ENCODE data around the gene CDK2. TPM values are rescaled to one million over a fixed set of nuclear protein-coding genes. Genes with fewer than 3 reads are reported as not detected.

Gene CDK2
- polyA plus RNA-seq, 1 of the 3 experiments (the other 2 are of a cell fraction), result 43.3 TPM

DNA sequence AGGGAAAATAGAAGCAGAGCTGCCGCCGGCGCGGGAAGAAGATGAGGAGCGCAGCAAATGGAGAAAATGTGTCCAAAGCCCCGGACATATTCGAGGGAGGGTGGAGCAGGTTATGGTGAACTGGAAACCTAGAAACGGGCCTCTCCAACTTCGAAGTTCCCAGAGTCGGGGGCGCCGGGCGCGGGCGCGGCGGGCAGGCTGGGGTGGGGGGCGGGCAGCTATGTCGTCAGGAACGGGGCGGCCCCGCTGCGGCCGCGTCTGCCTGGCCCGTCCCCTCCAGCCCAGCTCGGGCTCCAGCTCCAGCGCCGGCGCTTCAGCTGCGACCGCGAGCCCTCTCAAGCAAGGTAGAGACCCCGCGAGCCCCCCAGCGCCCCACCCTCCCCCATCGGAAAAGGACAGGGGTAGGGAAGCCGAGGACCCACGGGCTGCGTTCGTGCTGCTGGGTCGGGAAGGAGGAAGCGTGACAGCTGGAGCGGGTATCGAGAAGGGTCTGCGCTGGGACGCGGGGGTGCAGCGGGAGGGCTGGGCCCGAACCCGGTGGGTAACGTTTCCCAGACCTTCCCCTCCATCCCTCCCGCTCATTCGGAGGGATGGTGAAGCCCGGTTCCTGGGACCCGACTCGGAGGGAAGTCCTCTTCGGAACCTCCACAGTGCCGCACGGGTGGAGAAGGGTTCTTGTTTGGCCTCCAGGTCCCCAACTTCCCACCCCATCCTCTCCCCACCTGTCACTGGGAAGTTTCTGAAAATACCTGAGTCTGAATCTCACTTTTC lies 34.7 kb upstream of the CDK2 start:
- Histone ChIP-seq H3F3A (replicated peaks; ENCODE audit: insufficient read depth) (peaks cover 21% of the 10 kb centered on the region), H3K9me2 (no peaks in the 10 kb centered on the region), H3K79me2 (ENCODE audit: insufficient read depth) (peaks cover 48% of the 10 kb centered on the region), H3K9me3 (no peaks in the 10 kb centered on the region), H3K27me3 (ENCODE audit: insufficient read depth) (no peaks in the 10 kb centered on the region), H3K4me2 (peak overlapping the region; percentile 90), H3K27ac (ENCODE audit: low read depth in 2 of 2, low read length in 1 of 2) (peak overlapping the region; percentile 79 to 80), H3K9ac (peak overlapping the region; percentile 69), H2AFZ (ENCODE audit: low read depth) (peak overlapping the region; percentile 73), H3K4me3 (ENCODE audit: low read depth in 2 of 2, low read length in 1 of 2) (peak overlapping the region; percentile 64 to 72), H3K4me1 (ENCODE audit: control insufficient read depth in 1 of 2, insufficient read depth in 2 of 2, low read depth in 1 of 2, low read length in 1 of 2) (peaks cover 19 to 32% of the 10 kb centered on the region in 2 experiments; a peak in 3 of 4 replicates), H3K36me3 (replicated peaks in 1 of 2; ENCODE audit: control insufficient read depth in 1 of 2, insufficient read depth in 2 of 2, low read length in 1 of 2) (peaks cover 0 to 3% of the 10 kb centered on the region in 2 experiments), H4K20me1 (ENCODE audit: insufficient read depth) (no peaks in the 10 kb centered on the region)
- peak; percentile 88 for DNase-seq
- ChIA-PET POLR2A (interaction anchor here (0.8 to 2.2 kb wide), 6 partner anchors 42 to 194 kb away, joined by 3 to 8 read pairs (median 4); partner anchors contain the start of genes DNAJC14, ORMDL2, RAB5B and SARNP), CTCF (interaction anchor here (0.8 to 3.6 kb wide), 8 partner anchors 8 to 1897 kb away, joined by 3 to 37 read pairs (median 5); partner anchors contain the start of gene SARNP)
- 3% methylated on average over 19 of the region's 60 CpGs for WGBS (ENCODE audit: low lambda C conversion rate)
- TF ChIP-seq, protein P1, sequence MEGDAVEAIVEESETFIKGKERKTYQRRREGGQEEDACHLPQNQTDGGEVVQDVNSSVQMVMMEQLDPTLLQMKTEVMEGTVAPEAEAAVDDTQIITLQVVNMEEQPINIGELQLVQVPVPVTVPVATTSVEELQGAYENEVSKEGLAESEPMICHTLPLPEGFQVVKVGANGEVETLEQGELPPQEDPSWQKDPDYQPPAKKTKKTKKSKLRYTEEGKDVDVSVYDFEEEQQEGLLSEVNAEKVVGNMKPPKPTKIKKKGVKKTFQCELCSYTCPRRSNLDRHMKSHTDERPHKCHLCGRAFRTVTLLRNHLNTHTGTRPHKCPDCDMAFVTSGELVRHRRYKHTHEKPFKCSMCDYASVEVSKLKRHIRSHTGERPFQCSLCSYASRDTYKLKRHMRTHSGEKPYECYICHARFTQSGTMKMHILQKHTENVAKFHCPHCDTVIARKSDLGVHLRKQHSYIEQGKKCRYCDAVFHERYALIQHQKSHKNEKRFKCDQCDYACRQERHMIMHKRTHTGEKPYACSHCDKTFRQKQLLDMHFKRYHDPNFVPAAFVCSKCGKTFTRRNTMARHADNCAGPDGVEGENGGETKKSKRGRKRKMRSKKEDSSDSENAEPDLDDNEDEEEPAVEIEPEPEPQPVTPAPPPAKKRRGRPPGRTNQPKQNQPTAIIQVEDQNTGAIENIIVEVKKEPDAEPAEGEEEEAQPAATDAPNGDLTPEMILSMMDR (IDR thresholded peaks at IDR 0.05), result no peak
- no peak for TF ChIP-seq YY1 (IDR thresholded peaks at IDR 0.05; ENCODE audit: low read depth)
- TF ChIP-seq TCF12 (IDR thresholded peaks at IDR 0.05), result no peak
- TF ChIP-seq POLR2AphosphoS5 (IDR thresholded peaks at IDR 0.05; ENCODE audit: low read depth, low read length), result no peak
- no peak for TF ChIP-seq MAX (IDR thresholded peaks at IDR 0.05; ENCODE audit: low read depth)
- TF ChIP-seq TEAD4 (IDR thresholded peaks at IDR 0.05; ENCODE audit: borderline replicate concordance, insufficient read depth), result no peak
- TF ChIP-seq GATA2 (CRISPR knock-in tag; IDR thresholded peaks at IDR 0.05), result no peak
- TF ChIP-seq USF2 (IDR thresholded peaks at IDR 0.05; ENCODE audit: borderline replicate concordance, low read depth, low read length), result no peak
- no peak for TF ChIP-seq PBX3 (IDR thresholded peaks at IDR 0.05)
- no peak for TF ChIP-seq NRF1 (IDR thresholded peaks at IDR 0.05; ENCODE audit: low read depth, low read length)
- no peak for TF ChIP-seq JUND (IDR thresholded peaks at IDR 0.05)
- no peak for TF ChIP-seq RCOR1 (IDR thresholded peaks at IDR 0.05; ENCODE audit: low read length)
- TF ChIP-seq RFX5 (IDR thresholded peaks at IDR 0.05; ENCODE audit: low read length), result no peak
- no peak for TF ChIP-seq REST (IDR thresholded peaks at IDR 0.05; ENCODE audit: low read depth, low read length)
- TF ChIP-seq, protein P2, sequence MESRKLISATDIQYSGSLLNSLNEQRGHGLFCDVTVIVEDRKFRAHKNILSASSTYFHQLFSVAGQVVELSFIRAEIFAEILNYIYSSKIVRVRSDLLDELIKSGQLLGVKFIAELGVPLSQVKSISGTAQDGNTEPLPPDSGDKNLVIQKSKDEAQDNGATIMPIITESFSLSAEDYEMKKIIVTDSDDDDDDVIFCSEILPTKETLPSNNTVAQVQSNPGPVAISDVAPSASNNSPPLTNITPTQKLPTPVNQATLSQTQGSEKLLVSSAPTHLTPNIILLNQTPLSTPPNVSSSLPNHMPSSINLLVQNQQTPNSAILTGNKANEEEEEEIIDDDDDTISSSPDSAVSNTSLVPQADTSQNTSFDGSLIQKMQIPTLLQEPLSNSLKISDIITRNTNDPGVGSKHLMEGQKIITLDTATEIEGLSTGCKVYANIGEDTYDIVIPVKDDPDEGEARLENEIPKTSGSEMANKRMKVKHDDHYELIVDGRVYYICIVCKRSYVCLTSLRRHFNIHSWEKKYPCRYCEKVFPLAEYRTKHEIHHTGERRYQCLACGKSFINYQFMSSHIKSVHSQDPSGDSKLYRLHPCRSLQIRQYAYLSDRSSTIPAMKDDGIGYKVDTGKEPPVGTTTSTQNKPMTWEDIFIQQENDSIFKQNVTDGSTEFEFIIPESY (IDR thresholded peaks at IDR 0.05; ENCODE audit: borderline replicate concordance, low read depth), result no peak
- no peak for TF ChIP-seq MXI1 (IDR thresholded peaks at IDR 0.05; ENCODE audit: low read depth, low read length)
- no peak for TF ChIP-seq USF1 (IDR thresholded peaks at IDR 0.05; ENCODE audit: borderline replicate concordance, low read depth)
- no peak for TF ChIP-seq TAF1 (IDR thresholded peaks at IDR 0.05; ENCODE audit: borderline replicate concordance, low read depth, low read length)
- TF ChIP-seq RAD21 (IDR thresholded peaks at IDR 0.05; ENCODE audit: low read length), result no peak
- no peak for TF ChIP-seq NFIC (IDR thresholded peaks at IDR 0.05; ENCODE audit: borderline replicate concordance)
